ENCODE results near the gene MAB21L3.
"Not testable (repeated sequence)": the region's sequence is repeated elsewhere in the genome, so short reads cannot be mapped to it uniquely, and the experiment has no call there.

MAB21L3 gene

GRCh38 chr1:116139592-116140134 is 28.5 kb downstream of the MAB21L3 start:
- DNase-seq = no peak

GRCh38 chr1:116144151-116144550 is 33.0 kb downstream of the MAB21L3 start:
- DNase-seq = no peak

GRCh38 chr1:116146447-116147113 is 35.4 kb downstream of the MAB21L3 start:
- not testable (repeated sequence) for DNase-seq

GRCh38 chr1:116147114-116147510 is 35.9 kb downstream of the MAB21L3 start:
- DNase-seq = no peak

- no peak for DNase-seq
Measured at GRCh38 chr1:116147972-116148371, 36.8 kb downstream of the MAB21L3 start.

GRCh38 chr1:116148967-116149366 is 37.8 kb downstream of the MAB21L3 start:
- no peak for DNase-seq

- DNase-seq = no peak
Measured at GRCh38 chr1:116150368-116150767, 39.2 kb downstream of the MAB21L3 start.

GRCh38 chr1:116151739-116152576 is 40.8 kb downstream of the MAB21L3 start:
- DNase-seq = peak; percentile 58 to 69

- no peak for DNase-seq
Measured at GRCh38 chr1:116152577-116152943, 41.4 kb downstream of the MAB21L3 start.

- no peak for DNase-seq
Measured at GRCh38 chr1:116152950-116153691, 41.9 kb downstream of the MAB21L3 start.

GRCh38 chr1:116153692-116154031 is 42.5 kb downstream of the MAB21L3 start:
- DNase-seq = no peak

- no peak for DNase-seq
Measured at GRCh38 chr1:116154536-116154935, 43.3 kb downstream of the MAB21L3 start.

- DNase-seq = no peak
Measured at GRCh38 chr1:116157096-116157495, 45.9 kb downstream of the MAB21L3 start.

- no peak for DNase-seq
Measured at GRCh38 chr1:116159177-116159576, 48.0 kb downstream of the MAB21L3 start.

- no peak for DNase-seq
Measured at GRCh38 chr1:116159611-116160010, 48.4 kb downstream of the MAB21L3 start.

GRCh38 chr1:116161390-116161789 is 50.2 kb downstream of the MAB21L3 start:
- no peak for DNase-seq

GRCh38 chr1:116161877-116162390 is 50.7 kb downstream of the MAB21L3 start:
- DNase-seq = no peak

- no peak for DNase-seq
Measured at GRCh38 chr1:116163533-116163932, 52.3 kb downstream of the MAB21L3 start.

GRCh38 chr1:116164150-116164549 is 53.0 kb downstream of the MAB21L3 start:
- DNase-seq = no peak

GRCh38 chr1:116164604-116165368 is 53.6 kb downstream of the MAB21L3 start:
- peak; percentile 25 to 32 for DNase-seq

GRCh38 chr1:116165572-116165971 is 54.4 kb downstream of the MAB21L3 start:
- no peak for DNase-seq

GRCh38 chr1:116166011-116166571 is 54.9 kb downstream of the MAB21L3 start:
- peak; percentile 44 to 47 for DNase-seq

All from Kasumi-1 (cell line).